ENCODE results near the gene SNX22.

Gene SNX22

GRCh38 chr15:64146041-64146440, 5.5 kb upstream of the SNX22 start:
- no peak for DNase-seq (ENCODE audit: extremely low read depth, low read depth)
- no peak for TF ChIP-seq CTCF (IDR thresholded peaks at IDR 0.05; ENCODE audit: low read depth, low read length)

GRCh38 chr15:64146520-64146884, 5.0 kb upstream of the SNX22 start:
- DNase-seq (ENCODE audit: extremely low read depth, low read depth): no peak
- no peak for TF ChIP-seq CTCF (IDR thresholded peaks at IDR 0.05; ENCODE audit: low read depth, low read length)

- DNase-seq (ENCODE audit: extremely low read depth, low read depth): no peak
- no peak for TF ChIP-seq CTCF (IDR thresholded peaks at IDR 0.05; ENCODE audit: low read depth, low read length)
Measured at GRCh38 chr15:64146885-64147681, 4.4 kb upstream of the SNX22 start.

- TF ChIP-seq CTCF (IDR thresholded peaks at IDR 0.05; ENCODE audit: low read depth, low read length): no peak
Measured at GRCh38 chr15:64148168-64148567, 3.4 kb upstream of the SNX22 start.

GRCh38 chr15:64148581-64148980, 3.0 kb upstream of the SNX22 start:
- TF ChIP-seq CTCF (IDR thresholded peaks at IDR 0.05; ENCODE audit: low read depth, low read length): no peak
- DNase-seq (ENCODE audit: extremely low read depth, low read depth): no peak

More at GRCh38 chr15:64148168-64148567, 3.4 kb upstream of the SNX22 start:
- DNase-seq (ENCODE audit: extremely low read depth, low read depth): no peak

- DNase-seq (ENCODE audit: extremely low read depth, low read depth): no peak
- TF ChIP-seq CTCF (IDR thresholded peaks at IDR 0.05; ENCODE audit: low read depth, low read length): peak; percentile 6; the same call in 1 of the 2 replicates
Measured at GRCh38 chr15:64149424-64149823, 2.1 kb upstream of the SNX22 start.

GRCh38 chr15:64149893-64150578, 1.5 kb upstream of the SNX22 start:
- DNase-seq (ENCODE audit: extremely low read depth, low read depth): no peak
- no peak for TF ChIP-seq CTCF (IDR thresholded peaks at IDR 0.05; ENCODE audit: low read depth, low read length)
